ENCODE results near the gene HSD11B2.

The HSD11B2 gene

GRCh38 chr16:67462279-67462655 lies 31.3 kb downstream of the HSD11B2 start:
- no peak overlapping the region for H3K4me3 ChIP-seq (ENCODE audit: control insufficient read depth, low read depth, low read length)
- no peak for TF ChIP-seq CTCF (conservative IDR thresholded peaks at IDR 0.05; ENCODE audit: control insufficient read depth, insufficient read depth, low read depth, low read length)
- DNase-seq (ENCODE audit: low read depth) = no peak

- DNase-seq (ENCODE audit: low read depth) = no peak
- H3K4me3 ChIP-seq (ENCODE audit: control insufficient read depth, low read depth, low read length) = no peak overlapping the region
- TF ChIP-seq CTCF (conservative IDR thresholded peaks at IDR 0.05; ENCODE audit: control insufficient read depth, insufficient read depth, low read depth, low read length) = no peak
These were observed 32.1 kb downstream of the HSD11B2 start for GRCh38 chr16:67463059-67463458.

GRCh38 chr16:67463691-67464090 lies 32.8 kb downstream of the HSD11B2 start:
- no peak for DNase-seq (ENCODE audit: low read depth)
- H3K4me3 ChIP-seq (ENCODE audit: control insufficient read depth, low read depth, low read length) = no peak overlapping the region
- TF ChIP-seq CTCF (conservative IDR thresholded peaks at IDR 0.05; ENCODE audit: control insufficient read depth, insufficient read depth, low read depth, low read length) = no peak

GRCh38 chr16:67464565-67464964 lies 33.6 kb downstream of the HSD11B2 start:
- no peak for TF ChIP-seq CTCF (conservative IDR thresholded peaks at IDR 0.05; ENCODE audit: control insufficient read depth, insufficient read depth, low read depth, low read length)
- DNase-seq (ENCODE audit: low read depth) = no peak
- no peak overlapping the region for H3K4me3 ChIP-seq (ENCODE audit: control insufficient read depth, low read depth, low read length)

GRCh38 chr16:67466581-67466980 lies 35.7 kb downstream of the HSD11B2 start:
- no peak overlapping the region for H3K4me3 ChIP-seq (ENCODE audit: control insufficient read depth, low read depth, low read length)
- DNase-seq (ENCODE audit: low read depth) = no peak
- no peak for TF ChIP-seq CTCF (conservative IDR thresholded peaks at IDR 0.05; ENCODE audit: control insufficient read depth, insufficient read depth, low read depth, low read length)

GRCh38 chr16:67468731-67469130 lies 37.8 kb downstream of the HSD11B2 start:
- TF ChIP-seq CTCF (conservative IDR thresholded peaks at IDR 0.05; ENCODE audit: control insufficient read depth, insufficient read depth, low read depth, low read length) = no peak
- no peak for DNase-seq (ENCODE audit: low read depth)
- H3K4me3 ChIP-seq (ENCODE audit: control insufficient read depth, low read depth, low read length) = no peak overlapping the region

- no peak for DNase-seq (ENCODE audit: low read depth)
- no peak overlapping the region for H3K4me3 ChIP-seq (ENCODE audit: control insufficient read depth, low read depth, low read length)
- TF ChIP-seq CTCF (conservative IDR thresholded peaks at IDR 0.05; ENCODE audit: control insufficient read depth, insufficient read depth, low read depth, low read length) = no peak
These were observed 39.4 kb downstream of the HSD11B2 start for GRCh38 chr16:67470359-67470758.
